PC-9 (cell line): Measurements from ENCODE around the gene PRKCB. TPM values are rescaled to one million over a fixed set of nuclear protein-coding genes. Genes with fewer than 3 reads are reported as not detected.

Experiments
- BruUV-seq: library from RNA; stranded (reverse); fragments of 400-500 nt; replicated peaks from 2 replicates; lab custom pipeline; 2021; lab: Mats Ljungman, UMichigan
- CTCF ChIA-PET: fragments of 300-600 bp; sonication (Branson Sonifier 250); formaldehyde crosslinking; loops from one replicate; lab custom pipeline; 2022; ENCODE audit warnings: antibody characterized with exemption; lab: Charles Lee
- POLR2A ChIA-PET: fragments of 300-600 bp; sonication (Branson Sonifier 250); formaldehyde crosslinking; loops from one replicate; lab custom pipeline; 2022; ENCODE audit warnings: antibody characterized with exemption; ENCODE audit not compliant: unreplicated experiment; lab: Charles Lee
- DNase-seq, 2 experiments: peaks; one replicate each; pipeline versions ENCODE4 v3.0.0 to v3.0.0-alpha.2; 2015 to 2022; ENCODE audit warnings: mixed read lengths in 1 of 2
- H2AFZ ChIP-seq: fragments of 200-600 bp; sonication (generic); 2 replicates; pipeline ENCODE4 v1.8.1; 2017; ENCODE audit warnings: antibody characterized with exemption
- H3F3A ChIP-seq: fragments of 200-600 bp; sonication (generic); 2 replicates; pipeline ENCODE4 v1.8.1; 2017; ENCODE audit warnings: antibody characterized with exemption, mild to moderate bottlenecking, low read depth; ENCODE audit not compliant: insufficient read depth
- H3K27ac ChIP-seq: fragments of 200-600 bp; sonication (generic); 2 replicates; pipeline ENCODE4 v1.6.1; 2016; ENCODE audit warnings: mixed run types
- H3K27me3 ChIP-seq: fragments of 200-600 bp; sonication (generic); 2 replicates; pipeline ENCODE4 v1.6.1; 2016; ENCODE audit warnings: low read depth, mixed run types; ENCODE audit not compliant: insufficient read depth
- H3K36me3 ChIP-seq: fragments of 200-600 bp; sonication (generic); 2 replicates; pipeline ENCODE4 v1.6.1; 2016; ENCODE audit warnings: low read depth, mixed run types
- H3K4me1 ChIP-seq: fragments of 200-600 bp; sonication (generic); replicated peaks from 2 replicates; pipeline ENCODE4 v1.6.1; 2016; ENCODE audit warnings: mixed run types; ENCODE audit not compliant: insufficient read depth
- H3K4me2 ChIP-seq: fragments of 200-600 bp; sonication (generic); 2 replicates; pipeline ENCODE4 v1.6.1; 2017; ENCODE audit warnings: mixed run types
- H3K4me3 ChIP-seq: fragments of 200-600 bp; sonication (generic); 2 replicates; pipeline ENCODE4 v1.6.1; 2016; ENCODE audit warnings: mixed run types
- H3K79me2 ChIP-seq: fragments of 200-600 bp; sonication (generic); 2 replicates; pipeline ENCODE4 v1.6.1; 2017; ENCODE audit warnings: low read depth, mixed run types
- H3K9me2 ChIP-seq: fragments of 200-600 bp; sonication (generic); 2 replicates; pipeline ENCODE4 v1.8.1; 2017; ENCODE audit warnings: mild to moderate bottlenecking; ENCODE audit not compliant: insufficient read depth
- H3K9me3 ChIP-seq: fragments of 200-600 bp; sonication (generic); 2 replicates; pipeline ENCODE4 v1.8.1; 2016; ENCODE audit warnings: low read depth; ENCODE audit not compliant: insufficient read depth
- H4K20me1 ChIP-seq: fragments of 200-600 bp; sonication (generic); 2 replicates; pipeline ENCODE4 v1.8.1; 2017; ENCODE audit not compliant: insufficient read depth
- EZH2 ChIP-seq: fragments of 200-600 bp; sonication (generic); IDR thresholded peaks from 2 replicates; pipeline ENCODE4 v1.8.0; 2017; ENCODE audit warnings: antibody characterized with exemption, low read depth
- intact Hi-C: fragments of 100-400 bp; cut with micrococcal nuclease; formaldehyde crosslinking; loops from one replicate; pipeline ENCODE4 v1.10.0; 2022; ENCODE audit not compliant: unreplicated experiment
- total RNA-seq: library from RNA; stranded (reverse); gene quantifications from 2 replicates; pipeline ENCODE4 v1.2.3, GENCODE V29; 2021
- TF ChIP-seq, protein P1 (sequence below): fragments of 200-600 bp; sonication (generic); conservative IDR thresholded peaks from 2 replicates; pipeline ENCODE4 v1.6.1; 2017; ENCODE audit warnings: mixed run types, antibody characterized with exemption, mild to moderate bottlenecking, moderate library complexity

The PRKCB gene
- total RNA-seq, 1 experiment from 2014 or later = not detected

DNA sequence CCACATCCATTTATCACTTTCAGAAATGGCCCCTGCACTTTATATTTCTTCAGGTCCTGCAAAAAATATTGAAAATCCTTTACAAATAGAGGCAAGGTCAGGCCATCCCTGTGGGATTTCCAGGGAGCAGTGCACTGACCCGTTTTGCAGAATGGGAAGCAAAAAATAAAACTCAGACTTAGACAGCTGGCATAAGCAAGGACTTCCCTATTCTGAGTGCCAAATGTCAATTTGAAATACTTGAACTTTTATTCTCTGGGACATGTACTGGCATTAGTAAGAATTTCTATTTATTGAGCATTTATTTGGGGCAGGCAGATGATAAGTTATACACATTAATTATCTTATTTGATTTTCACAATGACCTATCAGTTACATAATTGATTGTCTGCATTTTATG is 32.4 kb downstream of the PRKCB start:
- peaks cover 67% of the 10 kb centered on the region for H3K27me3 ChIP-seq
- H3K4me1 ChIP-seq = no peaks in the 10 kb centered on the region
- no peak overlapping the region for H2AFZ ChIP-seq
- H3K36me3 ChIP-seq = no peaks in the 10 kb centered on the region
- no peaks in the 10 kb centered on the region for H3K79me2 ChIP-seq
- no peaks in the 10 kb centered on the region for H3F3A ChIP-seq
- no peak overlapping the region for H3K4me3 ChIP-seq
- H4K20me1 ChIP-seq = no peaks in the 10 kb centered on the region
- no peak for TF ChIP-seq EZH2
- TF ChIP-seq, protein P1, sequence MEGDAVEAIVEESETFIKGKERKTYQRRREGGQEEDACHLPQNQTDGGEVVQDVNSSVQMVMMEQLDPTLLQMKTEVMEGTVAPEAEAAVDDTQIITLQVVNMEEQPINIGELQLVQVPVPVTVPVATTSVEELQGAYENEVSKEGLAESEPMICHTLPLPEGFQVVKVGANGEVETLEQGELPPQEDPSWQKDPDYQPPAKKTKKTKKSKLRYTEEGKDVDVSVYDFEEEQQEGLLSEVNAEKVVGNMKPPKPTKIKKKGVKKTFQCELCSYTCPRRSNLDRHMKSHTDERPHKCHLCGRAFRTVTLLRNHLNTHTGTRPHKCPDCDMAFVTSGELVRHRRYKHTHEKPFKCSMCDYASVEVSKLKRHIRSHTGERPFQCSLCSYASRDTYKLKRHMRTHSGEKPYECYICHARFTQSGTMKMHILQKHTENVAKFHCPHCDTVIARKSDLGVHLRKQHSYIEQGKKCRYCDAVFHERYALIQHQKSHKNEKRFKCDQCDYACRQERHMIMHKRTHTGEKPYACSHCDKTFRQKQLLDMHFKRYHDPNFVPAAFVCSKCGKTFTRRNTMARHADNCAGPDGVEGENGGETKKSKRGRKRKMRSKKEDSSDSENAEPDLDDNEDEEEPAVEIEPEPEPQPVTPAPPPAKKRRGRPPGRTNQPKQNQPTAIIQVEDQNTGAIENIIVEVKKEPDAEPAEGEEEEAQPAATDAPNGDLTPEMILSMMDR = no peak
- H3K9me2 ChIP-seq = no peaks in the 10 kb centered on the region
- CTCF ChIA-PET = no interaction called here
- intact Hi-C loops = no loop called here
- BruUV-seq = no TSS peak
- POLR2A ChIA-PET = no interaction called here
- DNase-seq = no peak
- H3K4me2 ChIP-seq = no peak overlapping the region
- no peaks in the 10 kb centered on the region for H3K9me3 ChIP-seq
- H3K27ac ChIP-seq = no peak overlapping the region

DNA sequence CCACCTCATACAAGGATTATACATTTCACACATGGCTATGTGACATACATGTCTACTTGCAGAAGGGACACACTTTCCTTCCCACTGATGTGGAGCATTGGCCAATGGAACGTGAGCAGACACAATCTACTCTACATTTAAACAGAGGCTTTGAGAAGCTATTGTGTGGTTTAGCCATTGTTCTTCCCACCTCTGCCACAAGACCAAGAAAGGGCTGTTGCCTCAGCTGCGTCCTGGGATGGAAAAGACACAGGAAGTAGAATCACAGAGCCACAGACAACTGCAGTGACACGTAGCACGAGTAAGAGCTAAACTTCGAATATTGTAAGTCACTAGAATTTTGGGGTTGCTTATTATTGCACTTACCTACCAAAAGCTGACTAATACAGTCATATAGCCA is 33.3 kb downstream of the PRKCB start:
- ChIA-PET POLR2A (no interaction called here), CTCF (no interaction called here)
- DNase-seq = no peak
- no peak overlapping the region for H2AFZ ChIP-seq
- peaks cover 68% of the 10 kb centered on the region for H3K27me3 ChIP-seq
- no peaks in the 10 kb centered on the region for H4K20me1 ChIP-seq
- no peak overlapping the region for H3K4me3 ChIP-seq
- H3K27ac ChIP-seq = no peak overlapping the region
- intact Hi-C loops = no loop called here
- BruUV-seq = no TSS peak
- no peaks in the 10 kb centered on the region for H3K4me1 ChIP-seq
- no peaks in the 10 kb centered on the region for H3F3A ChIP-seq
- TF ChIP-seq EZH2 = no peak
- TF ChIP-seq, protein P1 = no peak
- no peaks in the 10 kb centered on the region for H3K9me3 ChIP-seq
- H3K4me2 ChIP-seq = no peak overlapping the region
- no peaks in the 10 kb centered on the region for H3K36me3 ChIP-seq
- H3K9me2 ChIP-seq = no peaks in the 10 kb centered on the region
- no peaks in the 10 kb centered on the region for H3K79me2 ChIP-seq

DNA sequence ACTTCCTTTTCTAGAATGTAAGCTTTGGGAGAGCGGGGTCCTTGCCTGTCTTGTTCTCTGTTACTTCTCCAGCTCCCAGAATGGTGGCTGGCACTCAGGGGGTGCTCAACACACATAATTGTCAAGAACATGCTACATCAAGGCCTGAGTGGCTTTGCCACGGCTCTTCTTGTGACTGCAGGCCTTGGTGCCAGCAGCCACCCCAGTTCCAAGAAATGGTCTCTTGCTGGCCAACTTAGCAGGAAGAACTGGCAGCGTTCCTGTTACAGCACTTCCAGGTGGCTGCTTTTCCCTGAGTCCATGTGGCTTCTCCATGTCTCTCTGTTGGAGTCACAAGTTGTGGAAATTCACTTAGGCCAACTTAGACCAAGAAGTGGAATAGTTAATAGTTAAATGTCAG is 36.1 kb downstream of the PRKCB start:
- no TSS peak for BruUV-seq
- H4K20me1 ChIP-seq = no peaks in the 10 kb centered on the region
- H3K79me2 ChIP-seq = no peaks in the 10 kb centered on the region
- no peak overlapping the region for H3K4me2 ChIP-seq
- H3K27ac ChIP-seq = no peak overlapping the region
- H3K4me1 ChIP-seq = no peaks in the 10 kb centered on the region
- ChIA-PET POLR2A (no interaction called here), CTCF (no interaction called here)
- H3K9me2 ChIP-seq = no peaks in the 10 kb centered on the region
- peaks cover 73% of the 10 kb centered on the region for H3K27me3 ChIP-seq
- no peak overlapping the region for H3K4me3 ChIP-seq
- TF ChIP-seq, protein P1 = no peak
- TF ChIP-seq EZH2 = no peak
- no peaks in the 10 kb centered on the region for H3K36me3 ChIP-seq
- H3K9me3 ChIP-seq = no peaks in the 10 kb centered on the region
- DNase-seq = no peak
- H2AFZ ChIP-seq = no peak overlapping the region
- no peaks in the 10 kb centered on the region for H3F3A ChIP-seq
- intact Hi-C loops = no loop called here
